Right hindlimb (tissue), 1 donor: Measurements from ENCODE around the gene TMEM156.

Experiments used
- DNase-seq: peaks from one replicate; pipeline ENCODE4 v3.0.0-alpha.2; 2018

Gene TMEM156

GRCh38 chr4:38921151-38921550 is 111.1 kb downstream of the TMEM156 start:
- no peak for DNase-seq

- DNase-seq, result no peak
Measured at GRCh38 chr4:38920677-38921076, 111.5 kb downstream of the TMEM156 start.

GRCh38 chr4:38920186-38920585 is 112.0 kb downstream of the TMEM156 start:
- no peak for DNase-seq

GRCh38 chr4:38919494-38919893 is 112.7 kb downstream of the TMEM156 start:
- DNase-seq, result no peak

- DNase-seq, result no peak
Measured at GRCh38 chr4:38917481-38918025, 114.7 kb downstream of the TMEM156 start.
